GM21723 (cell line): ENCODE results near the gene MPHOSPH8.

ENCODE experiments used
- ATAC-seq: cut with Tn5 transposase; IDR thresholded peaks from one replicate; pipeline ENCODE4 v1.9.1; 2021; ENCODE audit warnings: mild to moderate bottlenecking, moderate library complexity; ENCODE audit not compliant: unreplicated experiment

MPHOSPH8 gene, protein sequence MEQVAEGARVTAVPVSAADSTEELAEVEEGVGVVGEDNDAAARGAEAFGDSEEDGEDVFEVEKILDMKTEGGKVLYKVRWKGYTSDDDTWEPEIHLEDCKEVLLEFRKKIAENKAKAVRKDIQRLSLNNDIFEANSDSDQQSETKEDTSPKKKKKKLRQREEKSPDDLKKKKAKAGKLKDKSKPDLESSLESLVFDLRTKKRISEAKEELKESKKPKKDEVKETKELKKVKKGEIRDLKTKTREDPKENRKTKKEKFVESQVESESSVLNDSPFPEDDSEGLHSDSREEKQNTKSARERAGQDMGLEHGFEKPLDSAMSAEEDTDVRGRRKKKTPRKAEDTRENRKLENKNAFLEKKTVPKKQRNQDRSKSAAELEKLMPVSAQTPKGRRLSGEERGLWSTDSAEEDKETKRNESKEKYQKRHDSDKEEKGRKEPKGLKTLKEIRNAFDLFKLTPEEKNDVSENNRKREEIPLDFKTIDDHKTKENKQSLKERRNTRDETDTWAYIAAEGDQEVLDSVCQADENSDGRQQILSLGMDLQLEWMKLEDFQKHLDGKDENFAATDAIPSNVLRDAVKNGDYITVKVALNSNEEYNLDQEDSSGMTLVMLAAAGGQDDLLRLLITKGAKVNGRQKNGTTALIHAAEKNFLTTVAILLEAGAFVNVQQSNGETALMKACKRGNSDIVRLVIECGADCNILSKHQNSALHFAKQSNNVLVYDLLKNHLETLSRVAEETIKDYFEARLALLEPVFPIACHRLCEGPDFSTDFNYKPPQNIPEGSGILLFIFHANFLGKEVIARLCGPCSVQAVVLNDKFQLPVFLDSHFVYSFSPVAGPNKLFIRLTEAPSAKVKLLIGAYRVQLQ

DNA sequence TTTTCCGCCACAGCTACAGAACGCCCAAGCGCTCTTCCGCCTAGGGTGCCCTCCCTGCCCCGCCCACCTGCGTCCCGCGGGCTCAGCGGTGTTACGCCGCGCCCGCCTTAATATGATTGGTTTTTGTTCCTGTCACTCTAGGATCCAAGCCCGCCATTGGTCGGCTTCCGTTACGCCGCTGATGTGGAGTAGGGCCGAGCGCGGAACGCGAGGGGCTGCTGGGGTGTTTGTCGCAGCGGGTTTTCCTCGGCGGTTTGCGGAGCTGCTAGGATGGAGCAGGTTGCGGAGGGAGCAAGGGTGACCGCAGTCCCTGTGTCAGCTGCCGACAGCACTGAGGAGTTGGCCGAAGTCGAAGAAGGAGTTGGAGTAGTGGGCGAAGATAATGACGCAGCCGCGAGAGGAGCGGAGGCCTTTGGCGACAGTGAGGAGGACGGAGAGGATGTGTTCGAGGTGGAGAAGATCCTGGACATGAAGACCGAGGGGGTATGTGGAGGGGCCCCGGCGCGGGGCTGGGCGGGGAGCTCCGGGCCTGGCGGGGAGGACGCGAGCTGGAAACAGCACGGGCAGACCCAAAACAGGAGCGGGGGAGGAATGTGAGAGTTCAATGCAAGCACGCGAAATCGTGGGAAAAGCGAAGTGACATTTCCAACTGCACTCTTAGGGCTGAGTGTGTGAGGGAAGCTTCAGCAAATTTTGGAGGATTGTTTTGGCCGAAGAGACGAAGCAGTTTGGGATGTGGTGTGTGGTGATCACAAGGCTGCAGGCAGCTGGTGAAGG lies at the start of gene MPHOSPH8:
TSS of gene MPHOSPH8 (plus strand) at position 181 of the 777 bp plus-strand sequence. CDS start at position 271, 90 bp downstream.
- peak; percentile 99 for ATAC-seq

DNA sequence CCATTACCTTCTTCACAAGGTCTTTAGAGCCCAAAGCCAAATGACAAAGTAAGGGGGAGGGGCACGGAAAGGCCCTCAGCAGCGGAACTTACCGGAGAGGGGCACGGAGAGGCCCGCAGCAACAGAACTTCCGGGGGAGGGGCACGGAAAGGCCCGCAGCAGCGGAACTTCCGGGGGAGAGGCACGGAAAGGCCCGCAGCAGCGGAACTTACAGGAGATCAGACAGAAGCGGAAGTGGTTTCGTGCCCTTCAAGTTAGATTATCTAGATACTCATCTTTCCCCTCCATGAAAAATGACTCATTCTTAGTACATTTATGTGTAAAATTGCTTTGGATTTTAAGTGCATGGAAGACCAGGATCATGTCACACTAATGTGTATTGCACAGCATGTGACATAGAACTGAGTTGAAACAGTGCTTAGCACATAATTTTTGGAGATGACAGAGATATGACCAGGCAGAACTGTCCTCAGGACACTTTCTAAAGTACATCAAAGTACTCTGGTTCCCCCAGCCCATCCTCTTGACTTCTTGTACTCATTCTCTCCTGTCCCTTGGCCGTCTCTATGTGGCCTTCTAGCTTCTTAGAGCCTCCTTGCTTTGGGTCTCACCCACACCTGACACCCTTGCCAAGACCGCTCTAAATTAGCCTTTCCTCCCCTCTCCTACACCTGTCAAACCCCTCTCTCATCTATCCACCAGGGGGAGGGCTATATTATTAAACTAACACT lies 46.4 kb upstream of the MPHOSPH8 start:
- peak; percentile 77 for ATAC-seq

DNA sequence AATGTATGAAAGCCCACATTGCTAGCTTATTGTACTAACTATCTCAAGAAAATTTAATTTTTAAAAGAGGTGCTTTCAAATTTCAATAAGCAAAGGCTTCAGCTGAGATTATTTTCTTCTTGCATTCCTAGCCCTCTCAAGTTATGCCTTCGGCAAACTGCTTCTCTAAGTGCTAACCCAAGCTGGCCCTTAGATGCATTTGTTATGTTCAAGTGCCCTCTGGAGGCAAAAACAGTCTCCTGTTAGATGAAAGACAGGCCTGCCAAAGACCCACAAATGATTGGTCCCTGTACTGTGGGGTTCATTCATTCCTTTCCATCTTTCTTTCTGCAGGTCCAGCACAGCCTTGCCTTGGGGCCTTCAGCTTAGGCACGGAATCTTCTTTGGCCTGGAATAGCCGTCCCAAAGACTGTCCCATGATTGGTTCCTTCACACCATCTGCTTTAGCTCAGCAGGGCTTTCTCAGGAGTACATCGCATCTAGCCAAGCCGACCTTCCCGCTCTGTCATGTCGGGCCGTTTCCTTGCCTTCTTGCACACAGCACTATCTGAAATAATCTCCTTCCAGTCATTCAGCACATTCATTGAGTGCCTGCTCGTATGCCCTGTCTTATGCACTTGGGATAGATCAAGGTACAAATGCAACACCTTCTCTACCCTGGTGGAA lies 45.7 kb upstream of the MPHOSPH8 start:
- peak; percentile 78 for ATAC-seq

DNA sequence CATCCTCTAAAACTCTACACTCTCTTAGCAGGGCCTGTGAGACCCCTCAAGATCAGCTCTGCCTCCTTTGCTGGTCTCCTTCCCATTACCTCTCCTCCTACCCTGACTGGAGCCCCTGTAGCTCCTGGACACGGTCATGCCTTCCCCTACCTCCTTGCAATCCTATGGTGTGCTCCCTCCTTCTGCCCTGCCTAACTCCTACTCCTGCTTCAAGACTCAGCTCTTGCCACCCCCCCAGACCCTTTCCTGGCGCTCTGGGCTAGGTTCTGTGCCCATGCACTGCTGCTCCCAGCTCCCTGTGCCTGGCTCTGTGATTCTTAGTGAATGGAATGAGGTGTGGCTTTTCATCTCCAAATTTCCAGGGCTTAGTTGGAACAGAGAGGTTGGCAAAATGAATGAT lies 44.1 kb upstream of the MPHOSPH8 start:
- ATAC-seq: no peak

DNA sequence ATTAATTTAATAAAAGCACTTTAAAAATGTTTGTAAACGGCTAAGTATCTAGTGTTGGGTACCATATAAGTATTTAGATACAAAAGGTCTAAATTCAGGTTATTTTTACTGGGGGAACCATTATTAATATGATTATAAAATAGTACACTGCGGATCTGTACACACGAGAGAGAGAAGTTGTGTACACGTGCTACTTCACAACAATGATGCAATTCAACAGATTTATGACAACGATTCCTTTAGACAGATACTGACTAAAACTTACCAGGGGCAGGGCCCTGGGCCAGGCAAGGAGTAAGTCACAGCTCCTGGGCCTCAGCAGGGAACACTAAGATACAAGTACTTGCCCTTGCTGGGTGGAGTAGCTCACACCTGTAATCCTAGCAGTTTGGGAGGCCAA lies 43.0 kb upstream of the MPHOSPH8 start:
- no peak for ATAC-seq

DNA sequence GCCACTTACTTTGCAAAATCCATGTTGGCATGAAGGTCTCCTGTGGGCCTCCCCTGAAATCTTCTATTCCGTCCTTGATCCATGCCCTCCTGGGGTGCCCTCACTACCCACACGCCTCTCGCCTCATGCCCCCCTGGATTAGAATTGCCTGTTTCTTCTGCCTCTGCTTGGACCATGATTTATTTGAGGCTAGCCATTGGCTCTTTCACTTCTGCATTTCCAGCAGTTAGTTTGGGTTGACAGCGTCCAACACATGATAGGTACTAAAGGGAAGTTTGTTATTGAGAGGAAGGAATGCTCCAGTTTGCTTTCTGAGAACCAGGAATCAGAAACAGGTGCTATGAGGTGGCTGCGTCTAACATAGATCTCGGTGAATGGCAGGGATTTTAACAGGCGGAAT lies 41.6 kb upstream of the MPHOSPH8 start:
- no peak for ATAC-seq

DNA sequence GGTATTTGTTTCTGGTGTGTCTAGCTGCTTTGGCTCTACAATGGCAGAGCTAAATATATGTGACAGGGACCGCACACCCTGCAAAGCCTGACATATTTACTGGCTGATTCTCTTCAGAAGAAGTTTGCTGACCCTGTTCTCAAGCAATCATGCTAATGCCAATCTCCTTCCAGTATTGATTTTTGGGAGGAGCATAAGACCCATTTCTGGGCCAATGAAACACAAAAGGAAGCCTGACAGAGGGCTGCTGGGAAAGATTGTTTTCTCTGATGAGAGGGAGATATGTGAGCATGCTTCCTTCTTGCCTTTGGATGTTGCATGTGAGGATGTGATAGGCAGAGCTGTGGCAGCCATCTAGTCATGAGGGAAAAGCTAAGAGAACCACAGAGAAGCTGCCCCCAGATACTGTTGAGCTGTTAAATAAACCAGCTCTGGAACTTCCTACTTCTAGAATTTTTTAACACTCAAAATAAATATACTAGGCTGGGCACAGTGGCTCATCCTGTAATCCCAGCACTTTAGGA lies 40.7 kb upstream of the MPHOSPH8 start:
- no peak for ATAC-seq

DNA sequence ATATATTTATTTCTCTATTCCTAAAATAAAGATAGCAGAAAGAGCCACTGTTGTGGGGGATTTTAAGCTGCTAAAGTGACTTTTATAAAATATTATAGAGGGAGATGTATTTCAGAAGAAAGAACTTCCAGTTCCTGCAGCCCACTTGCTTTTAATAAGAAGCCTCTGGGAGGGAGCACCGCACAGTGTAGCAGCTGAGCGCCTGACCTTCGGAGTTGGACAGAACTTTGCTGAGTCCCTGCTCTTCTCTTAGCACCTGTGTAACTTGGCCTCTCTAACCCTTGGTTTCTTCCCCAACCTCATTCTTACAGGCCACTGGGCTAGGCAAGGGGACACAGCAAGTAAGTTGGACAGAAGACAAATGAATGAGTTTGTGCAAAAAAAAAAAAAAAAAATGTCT lies 37.4 kb upstream of the MPHOSPH8 start:
- no peak for ATAC-seq

DNA sequence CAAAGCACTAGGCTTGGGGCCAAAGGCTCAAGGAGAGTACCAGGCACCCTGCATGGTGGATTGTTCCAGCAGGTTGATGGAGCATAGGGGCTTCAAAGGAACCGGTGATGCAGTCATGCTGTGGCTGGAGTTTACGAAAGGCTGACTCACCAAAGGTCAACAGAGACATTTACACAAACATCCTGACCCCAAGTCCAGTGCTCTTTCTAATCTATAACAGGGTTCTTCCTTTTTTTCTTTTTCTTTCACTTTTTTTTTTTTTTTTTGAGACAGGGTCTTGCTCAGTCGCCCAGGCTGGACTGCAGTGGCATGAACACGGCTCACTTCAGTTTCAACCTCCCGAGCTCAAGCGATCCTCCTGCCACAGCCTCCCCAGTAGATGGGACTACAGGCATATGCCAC lies 36.5 kb upstream of the MPHOSPH8 start:
- no peak for ATAC-seq

DNA sequence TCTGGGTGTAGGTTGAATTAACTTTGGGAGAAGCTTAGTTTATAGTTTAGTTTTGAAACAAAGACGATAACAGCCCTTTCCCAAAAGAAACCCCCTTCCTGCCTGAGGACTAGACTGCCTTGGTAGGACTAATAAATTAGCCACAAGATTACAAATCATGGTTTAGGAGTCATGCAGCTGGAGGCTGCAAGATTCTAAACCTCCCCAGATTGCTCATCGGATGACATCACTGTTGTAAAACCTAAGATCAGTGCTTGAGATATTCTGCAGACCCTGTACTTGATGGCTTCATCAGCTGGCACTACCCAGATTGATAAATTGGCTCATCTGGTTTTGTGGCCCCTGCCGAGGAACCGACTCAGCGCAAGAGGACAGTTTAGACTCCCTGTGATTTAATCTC lies 35.9 kb upstream of the MPHOSPH8 start:
- ATAC-seq: no peak

DNA sequence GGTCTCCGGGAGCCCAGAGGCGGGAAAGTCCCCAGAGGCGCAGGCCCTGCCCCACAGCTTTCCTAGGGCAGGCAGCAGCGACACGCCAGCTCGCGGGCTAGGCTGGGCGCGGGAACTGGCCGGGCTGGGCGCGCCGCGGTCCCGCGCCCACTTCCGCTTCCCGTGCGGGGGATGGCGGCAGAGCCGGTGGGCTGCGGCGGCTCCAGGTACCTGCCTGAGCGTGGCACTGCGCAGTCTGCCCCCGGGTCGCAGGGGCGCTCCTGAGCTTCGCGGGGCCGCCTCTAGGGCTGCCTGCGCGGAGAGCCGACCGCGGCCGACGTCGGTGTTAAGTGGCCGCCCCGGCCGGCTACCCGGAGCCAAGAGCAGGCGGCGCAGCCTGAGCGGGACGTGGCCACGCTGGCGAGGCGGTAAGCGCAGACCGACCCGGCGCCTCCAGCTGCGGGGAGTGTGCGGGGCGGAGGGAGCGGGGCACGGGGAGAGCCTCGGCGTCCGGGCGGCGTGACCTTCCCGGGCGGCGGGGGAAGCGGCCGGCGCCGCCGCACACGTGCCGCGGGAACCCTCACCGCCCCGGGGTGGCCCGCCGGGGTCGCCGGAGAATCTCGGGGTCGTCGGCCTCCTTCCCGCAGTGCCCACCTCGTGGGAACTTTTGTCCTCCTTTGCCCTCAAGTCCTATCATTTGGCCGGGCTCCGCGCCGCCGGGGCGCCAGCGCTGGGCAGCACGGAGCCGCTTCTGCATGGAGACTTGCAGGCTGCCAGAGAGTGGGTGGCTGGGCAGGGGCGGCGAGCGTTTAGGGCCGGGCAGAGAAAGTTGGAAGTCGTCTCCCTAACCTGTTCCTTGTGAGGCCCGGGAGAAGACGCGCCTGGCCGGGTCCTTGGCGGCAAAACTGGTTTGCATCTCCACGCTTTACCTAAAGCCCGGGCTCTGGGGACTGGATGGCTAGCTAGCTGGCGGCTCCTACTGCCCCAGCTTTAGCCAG lies 31.4 kb upstream of the MPHOSPH8 start:
- ATAC-seq: peak; percentile 81

DNA sequence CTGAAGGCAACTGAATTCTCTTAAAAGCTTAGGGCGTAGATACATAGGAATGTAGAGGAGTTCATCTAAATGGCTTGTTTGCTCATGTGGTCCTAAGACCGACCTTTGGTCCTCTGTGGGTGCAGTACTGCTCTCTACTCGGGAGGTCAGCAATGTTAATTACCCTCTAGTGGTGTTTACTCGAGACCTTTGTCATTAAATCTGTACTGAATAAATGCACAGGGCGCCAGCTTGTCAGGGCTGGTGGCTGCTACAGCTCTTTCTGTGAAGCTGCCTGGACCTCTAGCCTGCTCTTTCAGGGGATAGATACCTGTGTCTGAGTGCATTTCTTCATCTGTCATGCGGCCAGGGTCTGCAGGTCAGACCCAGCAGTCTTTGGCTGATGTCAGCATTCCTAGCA lies 29.2 kb upstream of the MPHOSPH8 start:
- no peak for ATAC-seq

DNA sequence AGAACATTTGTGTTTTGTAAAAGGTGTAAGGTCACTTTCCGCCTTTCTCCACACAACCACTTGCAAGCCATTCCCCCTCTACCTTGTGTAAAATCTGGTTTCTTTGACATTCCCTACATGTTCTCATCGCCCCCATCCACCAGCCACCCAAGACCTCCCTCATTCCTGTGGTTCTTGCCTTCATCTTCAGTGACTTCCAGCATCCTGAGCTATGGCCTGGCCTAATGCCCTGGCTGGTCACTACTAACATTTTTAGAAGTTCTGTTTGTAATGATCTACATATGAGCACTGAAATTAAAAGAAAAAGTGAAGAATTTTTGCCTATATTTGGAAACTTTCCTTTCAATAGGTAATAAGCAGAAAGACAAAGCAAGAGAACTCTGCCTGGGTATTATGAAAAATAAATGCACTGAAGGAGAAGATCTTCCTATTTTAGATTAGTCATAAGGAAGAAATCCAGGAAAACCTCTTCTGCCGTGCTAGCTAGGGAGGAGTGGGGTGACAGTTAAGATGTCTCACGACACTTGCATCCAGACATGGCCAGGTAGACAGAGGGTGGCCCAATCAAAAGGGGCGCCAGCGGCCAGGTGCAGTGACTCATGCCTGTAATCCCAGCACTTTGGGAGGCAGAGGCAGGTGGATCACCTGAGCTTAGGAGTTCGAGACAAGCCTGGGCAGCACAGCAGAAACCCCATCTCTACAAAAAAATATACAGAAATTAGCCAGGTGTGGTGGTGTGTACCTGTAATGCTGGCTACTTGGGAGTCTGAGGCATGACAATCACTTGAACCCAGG lies 28.1 kb upstream of the MPHOSPH8 start:
- no peak for ATAC-seq

DNA sequence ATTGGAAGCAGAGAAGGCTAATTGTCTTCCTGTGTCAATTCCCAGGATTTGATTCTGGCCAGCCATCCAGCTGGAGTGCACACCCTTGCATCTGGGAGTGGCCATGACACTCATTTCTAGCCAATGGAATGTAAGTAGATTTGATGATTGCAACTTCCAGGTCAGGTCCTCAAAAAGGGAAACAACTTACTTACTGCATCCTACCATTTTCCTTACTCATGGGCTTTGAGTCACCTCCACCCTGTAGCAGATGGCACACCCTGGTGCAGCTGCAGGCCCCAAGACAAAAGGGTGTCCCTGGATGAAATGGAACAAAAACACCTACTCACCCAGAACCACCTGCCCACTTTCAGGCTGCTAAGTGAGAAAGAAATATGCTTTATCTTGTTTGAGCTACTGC lies 27.3 kb upstream of the MPHOSPH8 start:
- ATAC-seq: no peak

DNA sequence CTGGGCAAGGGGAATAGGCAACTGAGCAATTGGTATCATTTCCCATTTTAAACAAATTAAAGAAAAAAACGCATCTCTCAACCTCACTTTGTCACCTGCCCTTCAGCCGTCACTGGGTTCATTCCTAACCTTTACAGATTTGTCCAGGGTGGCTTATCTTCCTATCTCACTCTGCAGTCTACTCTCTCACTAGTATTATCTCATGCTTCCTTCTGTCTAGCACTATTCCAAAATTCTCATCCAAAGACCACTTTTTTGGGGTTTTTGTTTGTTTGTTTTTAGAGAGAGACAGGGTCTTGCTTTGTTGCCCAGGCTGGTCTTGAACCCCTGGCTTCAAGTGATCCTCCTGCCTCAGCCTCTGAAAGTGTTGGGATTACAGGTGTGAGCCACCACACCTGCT lies 26.7 kb upstream of the MPHOSPH8 start:
- ATAC-seq: no peak

DNA sequence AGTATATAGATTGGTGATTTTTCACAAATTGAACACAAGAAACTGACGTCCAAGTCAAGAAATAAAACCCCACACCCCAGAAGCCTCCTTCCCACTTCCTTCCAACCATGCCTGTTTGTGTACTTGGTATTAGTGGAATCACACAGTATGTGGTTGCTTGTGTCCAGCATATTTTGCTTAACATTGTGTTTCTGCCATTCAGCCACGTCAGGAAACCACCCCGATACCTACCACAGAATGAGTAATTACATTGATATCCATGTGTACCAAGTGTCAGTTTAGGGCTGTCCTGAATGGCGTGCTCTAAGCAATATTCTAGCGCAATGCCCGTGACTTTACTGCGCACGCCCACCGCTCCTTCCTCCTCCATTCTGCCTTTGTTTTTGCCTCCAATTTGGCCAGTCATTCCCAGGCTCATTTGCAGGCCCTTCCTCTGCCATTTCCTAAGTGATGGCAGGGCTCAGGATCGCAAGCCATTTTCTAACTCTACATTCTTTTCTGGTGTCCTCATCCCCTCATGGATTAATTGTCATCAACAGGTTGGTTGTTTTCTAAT lies 25.9 kb upstream of the MPHOSPH8 start:
- no peak for ATAC-seq

DNA sequence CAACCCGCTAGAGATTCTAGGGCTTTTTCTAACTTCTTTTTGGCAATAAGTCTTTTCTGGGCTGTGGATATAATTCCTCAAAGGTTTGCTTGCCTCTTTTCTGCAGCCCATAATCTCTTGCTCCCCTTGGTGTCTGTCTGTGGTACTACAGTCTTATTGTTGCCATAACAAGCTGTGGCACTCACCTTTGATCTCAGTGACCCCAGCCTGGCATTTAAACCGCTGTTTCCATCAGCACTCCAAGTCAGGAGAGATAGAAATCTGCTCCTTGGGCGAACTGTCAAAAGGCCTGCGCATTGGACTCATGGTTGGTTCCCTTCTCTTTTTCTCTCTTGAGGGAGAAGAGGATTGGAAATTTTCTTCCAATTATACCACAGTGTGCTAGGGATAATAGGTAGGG lies 14.5 kb upstream of the MPHOSPH8 start:
- ATAC-seq: no peak

DNA sequence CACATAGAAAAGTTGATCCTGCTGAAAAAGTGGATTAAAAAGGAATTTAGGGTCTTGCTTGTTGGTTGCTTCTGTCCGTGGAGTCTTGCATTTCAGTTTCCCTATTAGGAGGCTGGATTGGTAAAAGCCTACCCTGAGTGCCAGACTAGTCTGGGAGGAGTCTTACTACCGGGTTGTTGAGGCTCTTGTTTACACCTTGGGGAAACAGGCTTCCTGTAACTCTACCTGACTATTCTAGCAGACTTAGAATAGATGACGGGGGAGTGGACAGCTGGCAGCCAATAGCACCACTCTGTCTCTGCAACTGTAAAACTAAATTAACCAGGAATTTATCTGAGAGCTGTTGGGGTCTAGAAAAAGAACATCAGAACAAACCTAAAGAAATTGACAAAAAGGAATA lies 11.3 kb upstream of the MPHOSPH8 start:
- no peak for ATAC-seq
